ENCODE data around the gene PPM1M.

DNA sequence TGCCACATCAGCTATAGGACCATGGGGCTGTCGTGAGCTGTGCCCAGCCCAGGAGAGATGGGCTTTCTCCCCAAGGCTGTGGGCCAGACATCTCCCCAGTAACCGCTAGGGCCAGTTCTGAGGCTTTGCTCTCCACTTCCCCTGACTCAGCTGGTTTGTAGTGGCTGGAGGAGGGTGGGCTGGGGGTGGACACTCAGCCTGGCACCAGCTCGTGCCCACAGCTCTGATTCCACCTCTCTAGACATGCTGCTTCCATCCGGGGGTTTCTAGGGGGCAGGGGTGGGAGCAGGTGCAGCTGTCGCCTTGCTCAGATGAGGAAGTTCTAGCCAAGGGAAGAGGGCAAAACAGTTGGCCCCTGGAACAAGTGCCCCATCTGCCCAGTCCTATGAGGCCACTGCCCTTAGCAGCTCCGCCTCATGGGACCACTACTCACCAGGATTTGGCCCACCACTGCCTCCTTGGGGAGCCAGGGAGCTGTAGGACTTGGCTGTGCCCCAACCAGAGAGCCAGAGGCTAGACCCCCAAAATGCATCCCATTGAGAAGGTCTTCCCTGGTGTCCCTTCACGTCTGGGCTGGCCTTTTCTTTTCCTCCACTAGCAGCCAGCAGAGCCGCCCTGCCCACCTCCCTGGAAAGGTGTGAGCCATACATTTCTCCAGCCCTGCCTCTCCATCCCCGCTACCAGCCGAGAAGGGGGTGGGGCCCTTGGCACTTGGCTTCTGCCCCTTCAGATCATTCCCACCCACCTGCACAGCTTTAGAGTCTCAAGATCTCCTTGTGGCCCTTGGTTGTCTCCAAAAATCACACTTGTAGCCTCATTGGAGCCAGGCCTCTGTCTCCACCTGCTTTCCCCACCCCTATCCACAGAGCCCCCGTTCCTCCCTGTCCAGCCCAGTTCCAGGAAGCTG is 51.9 kb downstream of the PPM1M start:
- TF ChIP-seq, protein P1, sequence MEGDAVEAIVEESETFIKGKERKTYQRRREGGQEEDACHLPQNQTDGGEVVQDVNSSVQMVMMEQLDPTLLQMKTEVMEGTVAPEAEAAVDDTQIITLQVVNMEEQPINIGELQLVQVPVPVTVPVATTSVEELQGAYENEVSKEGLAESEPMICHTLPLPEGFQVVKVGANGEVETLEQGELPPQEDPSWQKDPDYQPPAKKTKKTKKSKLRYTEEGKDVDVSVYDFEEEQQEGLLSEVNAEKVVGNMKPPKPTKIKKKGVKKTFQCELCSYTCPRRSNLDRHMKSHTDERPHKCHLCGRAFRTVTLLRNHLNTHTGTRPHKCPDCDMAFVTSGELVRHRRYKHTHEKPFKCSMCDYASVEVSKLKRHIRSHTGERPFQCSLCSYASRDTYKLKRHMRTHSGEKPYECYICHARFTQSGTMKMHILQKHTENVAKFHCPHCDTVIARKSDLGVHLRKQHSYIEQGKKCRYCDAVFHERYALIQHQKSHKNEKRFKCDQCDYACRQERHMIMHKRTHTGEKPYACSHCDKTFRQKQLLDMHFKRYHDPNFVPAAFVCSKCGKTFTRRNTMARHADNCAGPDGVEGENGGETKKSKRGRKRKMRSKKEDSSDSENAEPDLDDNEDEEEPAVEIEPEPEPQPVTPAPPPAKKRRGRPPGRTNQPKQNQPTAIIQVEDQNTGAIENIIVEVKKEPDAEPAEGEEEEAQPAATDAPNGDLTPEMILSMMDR (IDR thresholded peaks at IDR 0.05), result no peak
- no peak for TF ChIP-seq POLR2A (IDR thresholded peaks at IDR 0.05)

All from prostate gland (tissue), 2 donors.